Tibial artery (tissue), 4 donors: ENCODE data around the gene PCDHGC3.

Source experiments
- DNase-seq, 2 donors: peaks; one replicate each; pipeline ENCODE4 v3.0.0-alpha.2; 2019
- H3K27ac ChIP-seq, 2 donors: fragments of 200-600 bp; sonication (generic) in 1 of 2; 1 replicate in 1 of 2; 2 replicates in 1 of 2; pipeline ENCODE4 v1.5.1; 2018 to 2019; ENCODE audit warnings: mild to moderate bottlenecking in 1 of 2
- H3K27me3 ChIP-seq, 2 donors: fragments of 200-600 bp; sonication (generic) in 1 of 2; one replicate each; pipeline versions ENCODE4 v1.5.1 to v1.6.0; 2016 to 2019
- H3K36me3 ChIP-seq, 3 donors: fragments of 200-600 bp; sonication (generic) in 2 of 3; one replicate each; pipeline ENCODE4 v1.5.1; 2016 to 2019; ENCODE audit warnings: mild to moderate bottlenecking in 2 of 3
- H3K4me1 ChIP-seq, 4 donors: fragments of 200-600 bp; sonication (generic) in 2 of 4; 1 replicate in 3 of 4; 2 replicates in 1 of 4; pipeline ENCODE4 v1.5.1; 2016 to 2019
- H3K4me3 ChIP-seq, 2 donors: fragments of 200-600 bp; sonication (generic) in 1 of 2; 1 replicate in 1 of 2; 2 replicates in 1 of 2; pipeline ENCODE4 v1.5.1; 2018 to 2019; ENCODE audit warnings: mild to moderate bottlenecking in 2 of 2
- H3K9me3 ChIP-seq, 3 donors: fragments of 200-600 bp; sonication (generic) in 1 of 3; one replicate each; pipeline ENCODE4 v1.5.1; 2016 to 2019
- CTCF ChIP-seq, 2 experiments: fragments of 200-600 bp in 1 of 2; fragments of 450-650 bp in 1 of 2; IDR thresholded peaks; one replicate each; pipeline ENCODE4 v1.5.1; 2017 to 2019; ENCODE audit warnings: antibody characterized with exemption in 2 of 2, mild to moderate bottlenecking in 1 of 2, moderate library complexity in 1 of 2
- intact Hi-C: fragments of 100-400 bp; cut with DNase I; formaldehyde crosslinking; loops from one replicate; pipeline ENCODE4 v1.15.0; 2023; ENCODE audit warnings: low total_unique reads

Gene PCDHGC3

GRCh38 chr5:141504216-141504615, 28.4 kb downstream of the PCDHGC3 start:
- no peak overlapping the region for H3K27ac ChIP-seq
- intact Hi-C loops = no loop called here

GRCh38 chr5:141506381-141507155, 30.8 kb downstream of the PCDHGC3 start:
- intact Hi-C loops = no loop called here
- Histone ChIP-seq H3K36me3 (peaks cover 0 to 32% (median 7%) of the 10 kb centered on the region in 3 donors), H3K9me3 (no peaks in the 10 kb centered on the region), H3K27me3 (no peaks in the 10 kb centered on the region), H3K27ac (peak overlapping the region; percentile 91 to 95), H3K4me1 (peaks cover 0 to 38% (median 35%) of the 10 kb centered on the region in 4 donors), H3K4me3 (no peak overlapping the region)
- DNase-seq = no peak
- no peak for TF ChIP-seq CTCF (IDR thresholded peaks at IDR 0.05)

More at GRCh38 chr5:141504216-141504615, 28.4 kb downstream of the PCDHGC3 start:
- H3K4me1 ChIP-seq = peaks cover 0 to 28% (median 25%) of the 10 kb centered on the region in 4 donors
- peaks cover 0 to 21% (median 7%) of the 10 kb centered on the region in 3 donors for H3K36me3 ChIP-seq
- H3K9me3 ChIP-seq = no peaks in the 10 kb centered on the region
- no peaks in the 10 kb centered on the region for H3K27me3 ChIP-seq
- no peak overlapping the region for H3K4me3 ChIP-seq
- TF ChIP-seq CTCF (IDR thresholded peaks at IDR 0.05) = no peak
- DNase-seq = no peak

GRCh38 chr5:141507387-141508091, 31.8 kb downstream of the PCDHGC3 start:
- Histone ChIP-seq H3K9me3 (no peaks in the 10 kb centered on the region), H3K27me3 (no peaks in the 10 kb centered on the region), H3K27ac (peak overlapping the region; percentile 91 to 95), H3K4me3 (peak overlapping the region in 1 of 2 donors; percentile 54), H3K4me1 (peaks cover 0 to 46% (median 37%) of the 10 kb centered on the region in 4 donors), H3K36me3 (peaks cover 0 to 37% (median 7%) of the 10 kb centered on the region in 3 donors)
- intact Hi-C loops = no loop called here
- peak in 1 of 2 donors; percentile 65 for DNase-seq
- TF ChIP-seq CTCF (IDR thresholded peaks at IDR 0.05) = no peak

- Histone ChIP-seq H3K4me1 (peaks cover 0 to 53% (median 37%) of the 10 kb centered on the region in 4 donors), H3K36me3 (peaks cover 0 to 30% (median 7%) of the 10 kb centered on the region in 3 donors), H3K27ac (peak overlapping the region; percentile 91 to 95), H3K27me3 (no peaks in the 10 kb centered on the region), H3K9me3 (no peaks in the 10 kb centered on the region), H3K4me3 (peak overlapping the region; percentile 47 to 54)
- TF ChIP-seq CTCF (IDR thresholded peaks at IDR 0.05) = no peak
- intact Hi-C loops = no loop called here
- no peak for DNase-seq
These were observed 32.7 kb downstream of the PCDHGC3 start for GRCh38 chr5:141508440-141508797.

DNA sequence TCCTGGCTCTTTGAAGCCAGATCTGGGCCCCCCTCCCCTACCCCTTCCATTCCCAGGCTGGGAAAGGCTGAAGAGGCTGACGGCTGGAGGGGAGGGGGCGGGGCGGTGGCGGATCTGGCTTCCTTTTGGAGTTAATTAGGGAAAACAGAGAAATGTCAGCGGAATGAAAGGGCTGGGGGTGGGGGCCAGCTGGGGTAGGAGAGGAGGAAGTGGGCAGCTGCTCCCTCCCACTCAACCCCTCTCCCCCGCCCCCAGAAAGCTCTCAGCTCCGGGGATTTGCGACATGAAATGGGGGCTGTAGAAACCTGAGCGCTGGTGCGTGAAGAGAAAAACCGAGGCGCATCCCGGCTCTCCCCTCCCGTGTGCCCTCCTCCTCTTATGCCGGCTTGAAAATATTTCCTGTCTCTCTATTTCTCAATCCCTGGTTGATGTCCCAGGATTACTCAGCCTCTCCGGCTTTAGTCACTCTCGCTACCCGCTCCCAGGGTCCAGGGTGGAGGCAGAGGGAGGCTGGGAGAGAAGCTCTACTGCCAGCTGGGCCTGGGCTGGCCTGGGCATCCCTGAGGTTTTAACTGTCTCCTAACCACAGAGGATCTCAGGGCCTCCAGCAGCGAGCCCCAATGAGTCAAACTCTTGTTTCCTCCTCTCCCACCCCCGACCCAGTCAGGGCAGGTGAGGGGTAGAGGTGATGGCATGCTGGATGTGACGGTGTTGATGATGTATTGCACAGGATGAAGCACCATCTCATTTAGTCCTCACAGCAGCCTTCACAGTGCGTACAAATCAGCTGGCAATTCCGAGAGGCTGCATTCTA, 33.2 kb downstream of the PCDHGC3 start:
- Histone ChIP-seq H3K4me1 (peaks cover 0 to 57% (median 41%) of the 10 kb centered on the region in 4 donors), H3K27me3 (no peaks in the 10 kb centered on the region), H3K4me3 (peak overlapping the region; percentile 47 to 54), H3K36me3 (peaks cover 0 to 30% (median 7%) of the 10 kb centered on the region in 3 donors), H3K27ac (peak overlapping the region; percentile 91 to 95), H3K9me3 (no peaks in the 10 kb centered on the region)
- no peak for TF ChIP-seq CTCF (IDR thresholded peaks at IDR 0.05)
- intact Hi-C loops = no loop called here
- peak; percentile 87 to 92 for DNase-seq
